MM.1S (cell line): Measurements from ENCODE around the gene PRCD.
"Not testable (repeated sequence)": the region's sequence is repeated elsewhere in the genome, so short reads cannot be mapped to it uniquely, and the experiment has no call there.

ENCODE experiments used
- DNase-seq: peaks from one replicate; pipeline ENCODE4 v3.0.0-alpha.2; 2015
- H2AFZ ChIP-seq: fragments of 300-600 bp; sonication (generic); 2 replicates; pipeline ENCODE4 v1.6.0; 2016; ENCODE audit warnings: antibody characterized with exemption, low read length
- H3F3A ChIP-seq: fragments of 300-600 bp; sonication (generic); 2 replicates; pipeline ENCODE4 v1.6.1; 2016; ENCODE audit warnings: mild to moderate bottlenecking, antibody characterized with exemption, low read length, moderate library complexity, mixed read lengths; ENCODE audit not compliant: insufficient read depth
- H3K27ac ChIP-seq: fragments of 300-600 bp; sonication (generic); 2 replicates; pipeline ENCODE4 v1.5.1; 2016; ENCODE audit warnings: mild to moderate bottlenecking, low read length
- H3K27me3 ChIP-seq: fragments of 300-600 bp; sonication (generic); replicated peaks from 2 replicates; pipeline ENCODE4 v1.6.0; 2016; ENCODE audit warnings: low read length; ENCODE audit not compliant: insufficient read depth
- H3K36me3 ChIP-seq: fragments of 300-600 bp; sonication (generic); replicated peaks from 2 replicates; pipeline ENCODE4 v1.6.1; 2016; ENCODE audit warnings: mild to moderate bottlenecking, low read length, mixed read lengths; ENCODE audit not compliant: insufficient read depth
- H3K4me1 ChIP-seq: fragments of 300-600 bp; sonication (generic); 2 replicates; pipeline ENCODE4 v1.6.1; 2016; ENCODE audit warnings: low read length, mixed read lengths
- H3K4me2 ChIP-seq: fragments of 300-600 bp; sonication (generic); 2 replicates; pipeline ENCODE4 v1.6.0; 2016; ENCODE audit warnings: low read depth, low read length
- H3K4me3 ChIP-seq: fragments of 300-600 bp; sonication (generic); 2 replicates; pipeline ENCODE4 v1.5.1; 2016; ENCODE audit warnings: low read length, mixed read lengths
- H3K79me2 ChIP-seq: fragments of 300-600 bp; sonication (generic); 2 replicates; pipeline ENCODE4 v1.6.1; 2016; ENCODE audit warnings: mixed run types, low read length, mixed read lengths
- H3K9ac ChIP-seq: fragments of 300-600 bp; sonication (generic); 2 replicates; pipeline ENCODE4 v1.6.1; 2016; ENCODE audit warnings: low read length, mixed read lengths
- H3K9me2 ChIP-seq: fragments of 300-600 bp; sonication (generic); replicated peaks from 2 replicates; pipeline ENCODE4 v1.6.1; 2016; ENCODE audit warnings: mild to moderate bottlenecking, low read length, mixed read lengths; ENCODE audit not compliant: insufficient read depth
- H3K9me3 ChIP-seq: fragments of 300-600 bp; sonication (generic); replicated peaks from 2 replicates; pipeline ENCODE4 v1.6.1; 2016; ENCODE audit warnings: mild to moderate bottlenecking, low read length, mixed read lengths; ENCODE audit not compliant: insufficient read depth
- H4K20me1 ChIP-seq: fragments of 300-600 bp; sonication (generic); 2 replicates; pipeline ENCODE4 v1.6.1; 2016; ENCODE audit warnings: mild to moderate bottlenecking, low read length, moderate library complexity, mixed read lengths; ENCODE audit not compliant: insufficient read depth
- EZH2 ChIP-seq: fragments of 300-600 bp; sonication (generic); optimal IDR thresholded peaks from 2 replicates; pipeline ENCODE3; 2017; ENCODE audit warnings: low read depth, mild to moderate bottlenecking, antibody characterized with exemption, low read length, mixed read lengths
- EZH2phosphoT487 ChIP-seq: fragments of 300-600 bp; sonication (generic); IDR thresholded peaks from 2 replicates; pipeline ENCODE4 v1.6.1; 2018; ENCODE audit warnings: antibody characterized with exemption, low read length
- TF ChIP-seq, protein P1 (sequence below): fragments of 300-600 bp; sonication (generic); IDR thresholded peaks from 2 replicates; pipeline ENCODE4 v1.5.1; 2016; ENCODE audit warnings: antibody characterized with exemption, low read length, mixed read lengths

The PRCD gene

DNA sequence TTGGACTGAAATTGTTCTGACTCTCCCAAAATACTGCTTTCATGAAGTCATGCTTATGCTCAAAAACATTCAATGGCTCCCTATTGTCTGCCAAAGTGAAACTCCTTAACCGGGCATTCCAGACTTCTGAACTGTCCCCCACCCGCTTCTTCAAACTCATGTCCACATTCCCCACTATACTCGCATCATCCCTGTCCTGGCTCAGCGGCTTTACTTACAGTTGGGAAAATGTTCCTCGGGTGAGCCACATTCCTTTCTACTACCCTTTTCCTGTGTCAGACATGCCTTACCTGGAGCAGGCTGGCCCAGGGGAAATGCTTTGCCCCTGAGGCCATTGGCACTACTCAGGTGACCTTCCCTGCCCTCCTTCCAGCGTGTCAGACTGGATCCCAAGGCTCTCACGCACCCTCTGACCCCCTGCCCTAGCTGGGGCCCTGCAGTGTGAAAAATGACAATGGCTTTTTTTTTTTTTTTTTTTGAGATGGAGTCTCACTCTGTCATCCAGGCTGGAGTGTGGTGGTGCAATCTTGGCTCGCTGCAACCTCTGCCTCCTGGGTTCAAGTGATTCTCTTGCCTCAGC, 7.7 kb upstream of the PRCD start:
- Histone ChIP-seq H3K27me3 (peaks cover 80% of the 10 kb centered on the region), H3K9me2 (no peaks in the 10 kb centered on the region), H3K9ac (no peak overlapping the region), H3K4me2 (no peak overlapping the region), H2AFZ (no peak overlapping the region), H3K36me3 (no peaks in the 10 kb centered on the region), H3K79me2 (no peaks in the 10 kb centered on the region), H3K4me1 (peaks cover 5% of the 10 kb centered on the region; the same call in 1 of the 2 replicates), H3K27ac (no peak overlapping the region), H4K20me1 (no peaks in the 10 kb centered on the region), H3F3A (no peaks in the 10 kb centered on the region), H3K4me3 (no peak overlapping the region), H3K9me3 (no peaks in the 10 kb centered on the region)
- TF ChIP-seq EZH2phosphoT487, result no peak
- TF ChIP-seq EZH2, result no peak
- TF ChIP-seq, protein P1, sequence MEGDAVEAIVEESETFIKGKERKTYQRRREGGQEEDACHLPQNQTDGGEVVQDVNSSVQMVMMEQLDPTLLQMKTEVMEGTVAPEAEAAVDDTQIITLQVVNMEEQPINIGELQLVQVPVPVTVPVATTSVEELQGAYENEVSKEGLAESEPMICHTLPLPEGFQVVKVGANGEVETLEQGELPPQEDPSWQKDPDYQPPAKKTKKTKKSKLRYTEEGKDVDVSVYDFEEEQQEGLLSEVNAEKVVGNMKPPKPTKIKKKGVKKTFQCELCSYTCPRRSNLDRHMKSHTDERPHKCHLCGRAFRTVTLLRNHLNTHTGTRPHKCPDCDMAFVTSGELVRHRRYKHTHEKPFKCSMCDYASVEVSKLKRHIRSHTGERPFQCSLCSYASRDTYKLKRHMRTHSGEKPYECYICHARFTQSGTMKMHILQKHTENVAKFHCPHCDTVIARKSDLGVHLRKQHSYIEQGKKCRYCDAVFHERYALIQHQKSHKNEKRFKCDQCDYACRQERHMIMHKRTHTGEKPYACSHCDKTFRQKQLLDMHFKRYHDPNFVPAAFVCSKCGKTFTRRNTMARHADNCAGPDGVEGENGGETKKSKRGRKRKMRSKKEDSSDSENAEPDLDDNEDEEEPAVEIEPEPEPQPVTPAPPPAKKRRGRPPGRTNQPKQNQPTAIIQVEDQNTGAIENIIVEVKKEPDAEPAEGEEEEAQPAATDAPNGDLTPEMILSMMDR, result no peak
- no peak for DNase-seq

DNA sequence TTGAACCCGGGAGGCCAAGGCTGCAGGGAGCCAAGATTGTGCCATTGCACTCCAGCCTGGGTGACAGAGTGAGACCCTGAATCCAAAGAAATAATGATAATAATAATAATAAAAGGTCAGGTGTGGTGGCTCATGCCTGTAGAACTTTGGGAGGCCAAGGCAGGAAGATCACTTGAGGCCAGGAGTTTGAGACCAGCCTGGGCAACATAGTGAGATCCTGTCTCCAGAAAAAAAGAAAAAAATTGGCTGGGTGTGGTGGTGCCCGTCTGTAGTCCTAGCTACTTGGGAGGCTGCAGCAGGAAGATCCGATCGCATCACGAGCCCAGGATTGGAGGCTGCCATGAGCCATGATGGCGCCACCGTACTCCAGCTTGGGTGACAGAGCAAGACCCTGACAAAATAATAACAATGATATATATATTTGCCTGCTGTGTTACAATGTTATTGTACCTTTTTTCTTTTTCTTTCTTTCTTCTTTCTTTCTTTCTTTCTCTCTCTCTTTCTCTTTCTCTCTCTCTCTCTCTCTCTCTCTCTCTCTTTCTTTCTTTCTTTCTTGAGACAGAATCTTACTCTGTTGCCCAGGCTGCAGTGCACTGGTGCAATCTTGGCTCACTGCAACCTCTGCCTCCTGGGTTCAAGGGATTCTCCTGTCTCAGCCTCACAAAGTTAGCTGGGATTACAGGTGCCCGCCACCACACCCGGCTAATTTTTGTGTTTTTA, 6.0 kb upstream of the PRCD start:
- not testable (repeated sequence) for H3K4me1 ChIP-seq, H3K79me2 ChIP-seq, H3K9ac ChIP-seq, H3K36me3 ChIP-seq, H3F3A ChIP-seq, H2AFZ ChIP-seq, H3K4me2 ChIP-seq, H3K9me3 ChIP-seq, DNase-seq, H3K9me2 ChIP-seq, H3K27ac ChIP-seq, H4K20me1 ChIP-seq, H3K4me3 ChIP-seq
- peaks cover 82% of the 10 kb centered on the region for H3K27me3 ChIP-seq

DNA sequence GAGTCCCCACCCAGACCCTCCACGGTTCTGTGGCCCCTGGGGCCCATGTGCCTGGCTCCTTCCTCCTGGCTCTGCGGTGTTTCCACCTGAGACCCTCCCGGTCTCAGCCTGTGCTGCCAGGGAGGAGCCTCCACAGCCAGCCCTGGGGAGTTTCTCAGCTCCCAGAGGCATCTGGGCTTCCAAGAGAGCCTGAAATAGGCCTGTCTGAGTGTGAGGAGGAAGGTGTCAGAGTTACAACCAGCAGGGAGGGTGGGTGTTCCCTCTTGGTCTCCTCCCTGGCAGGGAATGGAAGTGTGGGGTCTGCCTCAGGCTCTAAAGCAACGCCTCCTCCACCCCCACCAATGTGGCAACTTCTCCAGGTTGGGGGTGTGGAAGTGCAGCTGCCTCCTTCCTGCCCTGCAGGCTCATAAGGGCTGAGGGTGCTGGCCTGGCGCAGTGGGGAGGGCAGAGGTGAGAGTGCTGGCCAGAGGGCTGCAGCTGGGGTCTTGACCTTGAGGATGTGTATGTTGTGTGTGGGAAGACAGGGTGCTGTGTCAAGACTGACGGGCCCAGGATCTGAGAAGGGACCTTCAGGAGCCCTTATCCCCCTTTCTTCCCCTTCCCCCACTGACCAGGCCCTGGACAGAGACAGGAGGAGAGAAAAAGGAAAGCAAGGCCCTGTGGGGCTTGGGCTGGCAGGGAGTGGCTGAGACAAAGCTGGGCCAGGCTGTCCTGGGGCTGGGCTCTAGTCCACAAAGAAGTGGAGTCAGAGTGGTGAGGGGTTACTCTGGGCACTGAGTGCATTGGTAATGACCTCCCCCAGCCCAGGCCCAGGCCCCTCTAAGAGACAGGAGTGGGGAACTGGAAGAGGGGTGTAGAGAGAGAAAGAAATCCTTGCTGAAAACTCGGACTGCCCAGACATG, 4.8 kb upstream of the PRCD start:
- H3K9me2 ChIP-seq, result no peaks in the 10 kb centered on the region
- H3K36me3 ChIP-seq, result no peaks in the 10 kb centered on the region
- no peaks in the 10 kb centered on the region for H3K4me1 ChIP-seq
- H3K4me3 ChIP-seq, result no peak overlapping the region
- DNase-seq, result no peak
- H2AFZ ChIP-seq, result no peak overlapping the region
- H3K9me3 ChIP-seq, result no peaks in the 10 kb centered on the region
- no peaks in the 10 kb centered on the region for H3K79me2 ChIP-seq
- no peaks in the 10 kb centered on the region for H3F3A ChIP-seq
- H3K27me3 ChIP-seq, result peaks cover 89% of the 10 kb centered on the region
- H3K4me2 ChIP-seq, result no peak overlapping the region
- TF ChIP-seq, protein P1, result no peak
- TF ChIP-seq EZH2 (no peak), EZH2phosphoT487 (no peak)
- H3K27ac ChIP-seq, result no peak overlapping the region
- no peak overlapping the region for H3K9ac ChIP-seq
- H4K20me1 ChIP-seq, result no peaks in the 10 kb centered on the region
